GM23338 (cell line): Measurements from ENCODE around the gene TBC1D19. TPM values are rescaled to one million over a fixed set of nuclear protein-coding genes. Genes with fewer than 3 reads are reported as not detected.

Experiments used
- ATAC-seq: fragments of 200-7000 bp; cut with Tn5 transposase; 3 replicates; pipeline ENCODE4 v1.9.1; 2020
- DNase-seq: peaks from one replicate; pipeline ENCODE4 v3.0.0-alpha.2; 2015; ENCODE audit warnings: low spot score
- H2AFZ ChIP-seq: fragments of 200-600 bp; sonication (generic); 2 replicates; pipeline ENCODE4 v1.8.0; 2016; ENCODE audit warnings: antibody characterized with exemption, mild to moderate bottlenecking, moderate library complexity
- H3F3A ChIP-seq: fragments of 200-600 bp; sonication (generic); replicated peaks from 2 replicates; pipeline ENCODE4 v1.8.0; 2017; ENCODE audit warnings: antibody characterized with exemption, mixed run types, low read depth
- H3K27ac ChIP-seq: fragments of 200-600 bp; sonication (generic); 2 replicates; pipeline ENCODE4 v1.6.1; 2016; ENCODE audit warnings: low read depth
- H3K27me3 ChIP-seq: fragments of 200-600 bp; sonication (generic); 2 replicates; pipeline ENCODE4 v1.8.0; 2016; ENCODE audit warnings: mild to moderate bottlenecking, mixed run types, moderate library complexity; ENCODE audit not compliant: insufficient read depth
- H3K36me3 ChIP-seq: fragments of 200-600 bp; sonication (generic); 2 replicates; pipeline ENCODE4 v1.8.0; 2016; ENCODE audit warnings: mild to moderate bottlenecking; ENCODE audit not compliant: insufficient read depth
- H3K4me1 ChIP-seq: fragments of 200-600 bp; sonication (generic); 2 replicates; pipeline ENCODE4 v1.8.0; 2016; ENCODE audit warnings: mild to moderate bottlenecking, moderate library complexity; ENCODE audit not compliant: insufficient read depth
- H3K4me2 ChIP-seq: fragments of 200-600 bp; sonication (generic); 2 replicates; pipeline ENCODE4 v1.7.1; 2017; ENCODE audit warnings: mixed run types
- H3K4me3 ChIP-seq: fragments of 200-600 bp; sonication (generic); 2 replicates; pipeline ENCODE4 v1.6.1; 2016; ENCODE audit warnings: mixed run types
- H3K79me2 ChIP-seq: fragments of 200-600 bp; sonication (generic); replicated peaks from 2 replicates; pipeline ENCODE4 v1.8.0; 2017; ENCODE audit warnings: mild to moderate bottlenecking; ENCODE audit not compliant: insufficient read depth
- H3K9me2 ChIP-seq: fragments of 200-600 bp; sonication (generic); 2 replicates; pipeline ENCODE4 v1.8.0; 2017; ENCODE audit not compliant: insufficient read depth
- H4K20me1 ChIP-seq: fragments of 200-600 bp; sonication (generic); replicated peaks from 2 replicates; pipeline ENCODE4 v1.8.0; 2017; ENCODE audit warnings: mild to moderate bottlenecking; ENCODE audit not compliant: insufficient read depth
- H3K27ac Mint-ChIP-seq: 2 replicates; pipeline ENCODE4 v1.8.0; 2020; ENCODE audit warnings: inconsistent platforms, mild to moderate bottlenecking, moderate library complexity, mixed read lengths
- H3K27me3 Mint-ChIP-seq: 3 replicates; pipeline ENCODE4 v1.8.0; 2022; ENCODE audit warnings: low read depth, mild to moderate bottlenecking, moderate library complexity, mixed read lengths, inconsistent platforms; ENCODE audit not compliant: insufficient read depth, poor library complexity
- H3K36me3 Mint-ChIP-seq: 3 replicates; pipeline ENCODE4 v1.8.0; 2021; ENCODE audit warnings: low read depth, mild to moderate bottlenecking, inconsistent platforms, moderate library complexity, mixed read lengths
- H3K4me1 Mint-ChIP-seq: 3 replicates; pipeline ENCODE4 v1.8.0; 2020; ENCODE audit warnings: mild to moderate bottlenecking, inconsistent platforms, mixed read lengths
- H3K4me3 Mint-ChIP-seq: 3 replicates; pipeline ENCODE4 v1.8.0; 2021; ENCODE audit warnings: moderate library complexity, mild to moderate bottlenecking, inconsistent platforms, mixed read lengths
- H3K9me3 Mint-ChIP-seq: 3 replicates; pipeline ENCODE4 v1.8.0; 2020; ENCODE audit warnings: moderate library complexity, mild to moderate bottlenecking, inconsistent platforms, mixed read lengths
- EZH2 ChIP-seq: fragments of 200-600 bp; sonication (generic); IDR thresholded peaks from one replicate; pipeline ENCODE4 v1.8.0; 2017; ENCODE audit warnings: antibody characterized with exemption, mild to moderate bottlenecking, low read depth; ENCODE audit not compliant: unreplicated experiment
- EZH2phosphoT487 ChIP-seq: fragments of 200-600 bp; sonication (generic); IDR thresholded peaks from one replicate; pipeline ENCODE4 v1.8.1; 2018; ENCODE audit warnings: antibody characterized with exemption; ENCODE audit not compliant: unreplicated experiment
- NANOG ChIP-seq: IDR thresholded peaks from 2 replicates; pipeline ENCODE4 v1.6.1; 2016; ENCODE audit warnings: antibody characterized with exemption, borderline replicate concordance
- STAT1 ChIP-seq: IDR thresholded peaks from one replicate; pipeline ENCODE4 v1.6.1; 2016; ENCODE audit warnings: antibody characterized with exemption; ENCODE audit not compliant: unreplicated experiment
- ZNF114 ChIP-seq: fragments of 250-450 bp; sonication (Bioruptor Pico); IDR thresholded peaks from 2 replicates; pipeline ENCODE4 v1.5.0; 2020; ENCODE audit warnings: mild to moderate bottlenecking, moderate library complexity
- ZNF331 ChIP-seq: fragments of 250-450 bp; sonication (Bioruptor Pico); IDR thresholded peaks from 2 replicates; pipeline ENCODE4 v1.5.0; 2020; ENCODE audit warnings: low read depth, mild to moderate bottlenecking, moderate library complexity
- polyA plus RNA-seq: library from polyadenylated mRNA; unstranded; fragments of >200 nt; fragmentation: Nextera tagmentation; extraction: Ambion mirVana; gene quantifications from 2 replicates; pipeline ENCODE4 v1.2.1, GENCODE V29; 2016
- total RNA-seq: library from RNA; depleted of rRNA; stranded (reverse); fragments of >200 nt; shearing (Covaris generic); gene quantifications from 2 replicates; pipeline ENCODE4 v1.2.3, GENCODE V29; 2014
- TF ChIP-seq, protein P1 (sequence below), 2 experiments: fragments of 200-600 bp in 1 of 2; sonication (generic) in 1 of 2; conservative IDR thresholded peaks; 2 replicates each; pipeline versions ENCODE4 v1.5.1 to v1.6.1; 2016 to 2017; ENCODE audit warnings: antibody characterized with exemption in 2 of 2, low read depth in 2 of 2, mild to moderate bottlenecking in 2 of 2, moderate library complexity in 1 of 2
- TF ChIP-seq, protein P2 (sequence below): IDR thresholded peaks from 2 replicates; pipeline ENCODE4 v1.6.1; 2016; ENCODE audit warnings: antibody characterized with exemption
- TF ChIP-seq, protein P3 (sequence below): fragments of 250-450 bp; sonication (Bioruptor Pico); IDR thresholded peaks from 2 replicates; pipeline ENCODE4 v1.5.0; 2020; ENCODE audit warnings: mild to moderate bottlenecking, moderate library complexity

The TBC1D19 gene
- total and polyA plus RNA-seq, 2 experiments from 2014 or later = 1.9 to 4.3 TPM

DNA sequence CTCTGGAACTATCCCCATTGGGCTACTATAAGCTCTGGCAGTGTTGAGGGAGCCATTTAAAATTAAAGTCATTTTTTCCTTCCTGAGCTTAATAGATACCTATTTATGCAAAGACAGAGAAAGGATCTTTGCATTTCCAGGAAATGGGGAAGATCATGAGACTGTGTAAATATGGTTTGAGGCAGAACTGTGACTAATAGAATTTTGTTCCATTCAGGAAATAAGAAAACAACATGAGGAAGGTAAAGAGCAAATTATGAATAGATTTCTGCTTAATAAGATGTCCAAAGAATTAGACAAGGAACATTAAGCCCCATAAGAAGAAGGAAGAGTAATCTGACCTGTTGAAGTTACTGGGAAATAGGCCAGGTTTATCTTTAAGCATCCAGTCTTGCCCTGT, 17.8 kb upstream of the TBC1D19 start (continued):
- TF ChIP-seq, protein P1, sequence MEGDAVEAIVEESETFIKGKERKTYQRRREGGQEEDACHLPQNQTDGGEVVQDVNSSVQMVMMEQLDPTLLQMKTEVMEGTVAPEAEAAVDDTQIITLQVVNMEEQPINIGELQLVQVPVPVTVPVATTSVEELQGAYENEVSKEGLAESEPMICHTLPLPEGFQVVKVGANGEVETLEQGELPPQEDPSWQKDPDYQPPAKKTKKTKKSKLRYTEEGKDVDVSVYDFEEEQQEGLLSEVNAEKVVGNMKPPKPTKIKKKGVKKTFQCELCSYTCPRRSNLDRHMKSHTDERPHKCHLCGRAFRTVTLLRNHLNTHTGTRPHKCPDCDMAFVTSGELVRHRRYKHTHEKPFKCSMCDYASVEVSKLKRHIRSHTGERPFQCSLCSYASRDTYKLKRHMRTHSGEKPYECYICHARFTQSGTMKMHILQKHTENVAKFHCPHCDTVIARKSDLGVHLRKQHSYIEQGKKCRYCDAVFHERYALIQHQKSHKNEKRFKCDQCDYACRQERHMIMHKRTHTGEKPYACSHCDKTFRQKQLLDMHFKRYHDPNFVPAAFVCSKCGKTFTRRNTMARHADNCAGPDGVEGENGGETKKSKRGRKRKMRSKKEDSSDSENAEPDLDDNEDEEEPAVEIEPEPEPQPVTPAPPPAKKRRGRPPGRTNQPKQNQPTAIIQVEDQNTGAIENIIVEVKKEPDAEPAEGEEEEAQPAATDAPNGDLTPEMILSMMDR (conservative IDR thresholded peaks at IDR 0.05; ENCODE audit: low read depth in 2 of 2) = no peak
- TF ChIP-seq, protein P2, sequence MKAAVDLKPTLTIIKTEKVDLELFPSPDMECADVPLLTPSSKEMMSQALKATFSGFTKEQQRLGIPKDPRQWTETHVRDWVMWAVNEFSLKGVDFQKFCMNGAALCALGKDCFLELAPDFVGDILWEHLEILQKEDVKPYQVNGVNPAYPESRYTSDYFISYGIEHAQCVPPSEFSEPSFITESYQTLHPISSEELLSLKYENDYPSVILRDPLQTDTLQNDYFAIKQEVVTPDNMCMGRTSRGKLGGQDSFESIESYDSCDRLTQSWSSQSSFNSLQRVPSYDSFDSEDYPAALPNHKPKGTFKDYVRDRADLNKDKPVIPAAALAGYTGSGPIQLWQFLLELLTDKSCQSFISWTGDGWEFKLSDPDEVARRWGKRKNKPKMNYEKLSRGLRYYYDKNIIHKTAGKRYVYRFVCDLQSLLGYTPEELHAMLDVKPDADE = no peak

DNA sequence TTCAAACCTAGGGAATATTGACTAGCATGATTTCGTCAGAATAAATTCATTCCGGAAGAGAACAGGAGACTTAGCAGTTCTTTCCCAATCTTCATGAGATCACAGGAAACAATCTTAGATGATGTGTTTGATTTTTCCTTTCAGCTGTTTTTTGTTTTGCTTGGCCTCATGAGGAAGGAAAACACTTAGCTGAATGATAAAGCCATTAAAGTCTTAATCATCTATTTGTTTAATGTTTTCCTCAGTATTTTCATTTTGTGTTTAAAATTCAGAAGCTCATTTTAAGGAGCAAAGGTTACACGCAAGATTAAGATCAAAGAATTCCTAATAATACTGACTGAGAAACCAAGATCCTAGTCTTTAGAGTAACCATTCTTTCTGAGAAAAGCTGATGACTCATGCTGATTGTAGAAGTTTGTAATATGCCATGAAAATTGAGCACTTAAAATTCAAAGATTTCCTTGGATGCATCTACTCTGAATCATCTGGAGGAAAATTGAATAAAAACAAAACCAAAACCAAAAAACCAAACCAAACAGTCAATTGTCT, 15.4 kb upstream of the TBC1D19 start:
- H3K4me3 Mint-ChIP-seq = no peak overlapping the region
- H3K27ac ChIP-seq = no peak overlapping the region
- H3K79me2 ChIP-seq = no peaks in the 10 kb centered on the region
- no peak overlapping the region for H3K27ac Mint-ChIP-seq
- no peak overlapping the region for H3K4me3 ChIP-seq
- DNase-seq (no peak), ATAC-seq (no peak)
- H3K36me3 Mint-ChIP-seq = no peaks in the 10 kb centered on the region
- H3K9me3 Mint-ChIP-seq = no peaks in the 10 kb centered on the region
- no peaks in the 10 kb centered on the region for H3K4me1 ChIP-seq
- H3K9me2 ChIP-seq = no peaks in the 10 kb centered on the region; the same call in 1 of the 2 replicates
- H2AFZ ChIP-seq = peak overlapping the region; percentile 70; the same call in 1 of the 2 replicates
- no peaks in the 10 kb centered on the region for H4K20me1 ChIP-seq
- TF ChIP-seq ZNF114 (no peak), NANOG (no peak), STAT1 (no peak)
- no peaks in the 10 kb centered on the region for H3K36me3 ChIP-seq
- H3F3A ChIP-seq = no peaks in the 10 kb centered on the region
- no peaks in the 10 kb centered on the region for H3K27me3 ChIP-seq
- H3K4me2 ChIP-seq = no peak overlapping the region
- H3K4me1 Mint-ChIP-seq = no peaks in the 10 kb centered on the region
- no peaks in the 10 kb centered on the region for H3K27me3 Mint-ChIP-seq

DNA sequence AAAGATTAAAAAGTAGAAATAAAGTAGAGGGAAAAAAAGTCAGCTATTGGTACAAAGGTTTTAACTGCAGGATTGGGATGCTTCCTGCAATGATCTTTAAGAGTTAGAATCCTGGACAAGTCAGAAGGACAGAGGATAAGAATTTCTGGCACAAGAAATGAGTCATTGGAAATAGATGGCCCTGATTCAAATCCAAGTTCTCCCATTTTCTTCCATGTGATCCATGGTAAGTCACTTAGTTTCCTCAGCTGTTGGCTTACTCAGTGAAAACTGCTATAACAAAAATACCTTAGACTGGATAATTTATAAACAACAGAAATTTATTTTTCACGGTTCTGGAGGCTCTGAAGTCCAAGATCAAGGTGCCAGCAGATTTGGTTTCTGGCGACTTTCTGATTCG, 13.3 kb upstream of the TBC1D19 start:
- H3K36me3 Mint-ChIP-seq = no peaks in the 10 kb centered on the region
- Histone ChIP-seq H3K4me2 (no peak overlapping the region), H3K27ac (no peak overlapping the region), H3K4me1 (peaks cover 5% of the 10 kb centered on the region; the same call in 1 of the 2 replicates), H4K20me1 (no peaks in the 10 kb centered on the region), H3K4me3 (no peak overlapping the region), H3K9me2 (peaks cover 5% of the 10 kb centered on the region; the same call in 1 of the 2 replicates), H3K27me3 (no peaks in the 10 kb centered on the region), H2AFZ (no peak overlapping the region), H3F3A (no peaks in the 10 kb centered on the region), H3K36me3 (no peaks in the 10 kb centered on the region), H3K79me2 (no peaks in the 10 kb centered on the region)
- DNase-seq (no peak), ATAC-seq (no peak)
- H3K4me3 Mint-ChIP-seq = no peak overlapping the region
- no peaks in the 10 kb centered on the region for H3K9me3 Mint-ChIP-seq
- H3K27me3 Mint-ChIP-seq = no peaks in the 10 kb centered on the region
- peaks cover 4% of the 10 kb centered on the region; the same call in 2 of the 3 replicates for H3K4me1 Mint-ChIP-seq
- no peak overlapping the region for H3K27ac Mint-ChIP-seq
- TF ChIP-seq STAT1 (no peak), EZH2phosphoT487 (no peak), NANOG (no peak), EZH2 (no peak), ZNF114 (no peak), ZNF331 (CRISPR knock-in tag) (no peak)
- TF ChIP-seq, protein P2 = no peak
- TF ChIP-seq, protein P3, sequence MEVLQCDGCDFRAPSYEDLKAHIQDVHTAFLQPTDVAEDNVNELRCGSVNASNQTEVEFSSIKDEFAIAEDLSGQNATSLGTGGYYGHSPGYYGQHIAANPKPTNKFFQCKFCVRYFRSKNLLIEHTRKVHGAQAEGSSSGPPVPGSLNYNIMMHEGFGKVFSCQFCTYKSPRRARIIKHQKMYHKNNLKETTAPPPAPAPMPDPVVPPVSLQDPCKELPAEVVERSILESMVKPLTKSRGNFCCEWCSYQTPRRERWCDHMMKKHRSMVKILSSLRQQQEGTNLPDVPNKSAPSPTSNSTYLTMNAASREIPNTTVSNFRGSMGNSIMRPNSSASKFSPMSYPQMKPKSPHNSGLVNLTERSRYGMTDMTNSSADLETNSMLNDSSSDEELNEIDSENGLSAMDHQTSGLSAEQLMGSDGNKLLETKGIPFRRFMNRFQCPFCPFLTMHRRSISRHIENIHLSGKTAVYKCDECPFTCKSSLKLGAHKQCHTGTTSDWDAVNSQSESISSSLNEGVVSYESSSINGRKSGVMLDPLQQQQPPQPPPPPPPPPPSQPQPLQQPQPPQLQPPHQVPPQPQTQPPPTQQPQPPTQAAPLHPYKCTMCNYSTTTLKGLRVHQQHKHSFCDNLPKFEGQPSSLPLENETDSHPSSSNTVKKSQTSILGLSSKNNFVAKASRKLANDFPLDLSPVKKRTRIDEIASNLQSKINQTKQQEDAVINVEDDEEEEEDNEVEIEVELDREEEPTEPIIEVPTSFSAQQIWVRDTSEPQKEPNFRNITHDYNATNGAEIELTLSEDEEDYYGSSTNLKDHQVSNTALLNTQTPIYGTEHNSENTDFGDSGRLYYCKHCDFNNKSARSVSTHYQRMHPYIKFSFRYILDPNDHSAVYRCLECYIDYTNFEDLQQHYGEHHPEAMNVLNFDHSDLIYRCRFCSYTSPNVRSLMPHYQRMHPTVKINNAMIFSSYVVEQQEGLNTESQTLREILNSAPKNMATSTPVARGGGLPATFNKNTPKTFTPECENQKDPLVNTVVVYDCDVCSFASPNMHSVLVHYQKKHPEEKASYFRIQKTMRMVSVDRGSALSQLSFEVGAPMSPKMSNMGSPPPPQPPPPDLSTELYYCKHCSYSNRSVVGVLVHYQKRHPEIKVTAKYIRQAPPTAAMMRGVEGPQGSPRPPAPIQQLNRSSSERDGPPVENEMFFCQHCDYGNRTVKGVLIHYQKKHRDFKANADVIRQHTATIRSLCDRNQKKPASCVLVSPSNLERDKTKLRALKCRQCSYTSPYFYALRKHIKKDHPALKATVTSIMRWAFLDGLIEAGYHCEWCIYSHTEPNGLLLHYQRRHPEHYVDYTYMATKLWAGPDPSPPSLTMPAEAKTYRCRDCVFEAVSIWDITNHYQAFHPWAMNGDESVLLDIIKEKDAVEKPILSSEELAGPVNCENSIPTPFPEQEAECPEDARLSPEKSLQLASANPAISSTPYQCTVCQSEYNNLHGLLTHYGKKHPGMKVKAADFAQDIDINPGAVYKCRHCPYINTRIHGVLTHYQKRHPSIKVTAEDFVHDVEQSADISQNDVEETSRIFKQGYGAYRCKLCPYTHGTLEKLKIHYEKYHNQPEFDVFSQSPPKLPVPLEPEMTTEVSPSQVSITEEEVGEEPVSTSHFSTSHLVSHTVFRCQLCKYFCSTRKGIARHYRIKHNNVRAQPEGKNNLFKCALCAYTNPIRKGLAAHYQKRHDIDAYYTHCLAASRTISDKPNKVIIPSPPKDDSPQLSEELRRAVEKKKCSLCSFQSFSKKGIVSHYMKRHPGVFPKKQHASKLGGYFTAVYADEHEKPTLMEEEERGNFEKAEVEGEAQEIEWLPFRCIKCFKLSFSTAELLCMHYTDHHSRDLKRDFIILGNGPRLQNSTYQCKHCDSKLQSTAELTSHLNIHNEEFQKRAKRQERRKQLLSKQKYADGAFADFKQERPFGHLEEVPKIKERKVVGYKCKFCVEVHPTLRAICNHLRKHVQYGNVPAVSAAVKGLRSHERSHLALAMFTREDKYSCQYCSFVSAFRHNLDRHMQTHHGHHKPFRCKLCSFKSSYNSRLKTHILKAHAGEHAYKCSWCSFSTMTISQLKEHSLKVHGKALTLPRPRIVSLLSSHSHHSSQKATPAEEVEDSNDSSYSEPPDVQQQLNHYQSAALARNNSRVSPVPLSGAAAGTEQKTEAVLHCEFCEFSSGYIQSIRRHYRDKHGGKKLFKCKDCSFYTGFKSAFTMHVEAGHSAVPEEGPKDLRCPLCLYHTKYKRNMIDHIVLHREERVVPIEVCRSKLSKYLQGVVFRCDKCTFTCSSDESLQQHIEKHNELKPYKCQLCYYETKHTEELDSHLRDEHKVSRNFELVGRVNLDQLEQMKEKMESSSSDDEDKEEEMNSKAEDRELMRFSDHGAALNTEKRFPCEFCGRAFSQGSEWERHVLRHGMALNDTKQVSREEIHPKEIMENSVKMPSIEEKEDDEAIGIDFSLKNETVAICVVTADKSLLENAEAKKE (CRISPR knock-in tag) = no peak
